ENCODE results near the gene FHIP1A. TPM values are rescaled to one million over a fixed set of nuclear protein-coding genes. Genes with fewer than 3 reads are reported as not detected.

The FHIP1A gene
- total and polyA plus RNA-seq, 2 of the 13 experiments (the other 11 are each of a cell fraction or from before 2014, with no cell fraction given) = 4.1 to 6.2 TPM

- TF ChIP-seq PHF21A (CRISPR knock-in tag; IDR thresholded peaks at IDR 0.05) (no peak), RNF2 (conservative IDR thresholded peaks at IDR 0.05; ENCODE audit: low read depth) (no peak), FOXC1 (CRISPR knock-in tag; IDR thresholded peaks at IDR 0.05; ENCODE audit: borderline replicate concordance) (peak; percentile 67; the same call in 1 of the 2 replicates), ZNF790 (CRISPR knock-in tag; IDR thresholded peaks at IDR 0.05; ENCODE audit: borderline replicate concordance) (no peak), ZFP1 (CRISPR knock-in tag; IDR thresholded peaks at IDR 0.05) (no peak), U2AF1 (optimal IDR thresholded peaks at IDR 0.05; ENCODE audit: low read depth, low read length) (peak; percentile 60)
Observed at GRCh38 chr4:151408380-151408629, 671 bp upstream of the FHIP1A start (continued).

GRCh38 chr4:151409470-151410313 lies 716 bp downstream of the FHIP1A start:
- H3K4me1 ChIP-seq (ENCODE audit: insufficient read depth, low read length) = peaks cover 41% of the 10 kb centered on the region
- intact Hi-C loops (cut with micrococcal nuclease; ENCODE audit: unreplicated experiment) = loop anchor here (5.0 kb wide), 1 partner anchor 47 kb away; no protein-coding TSS in a partner anchor
- ChIA-PET CTCF (ENCODE audit: low intra/inter-chr PET ratio, low total read pairs) (no interaction called here), POLR2A (interaction anchor here (2.1 kb wide), 1 partner anchor 85 kb away, joined by 11 read pairs; the partner anchor contains the start of gene SH3D19)
- 2% methylated on average over 24 of the region's 27 CpGs for WGBS (ENCODE audit: low lambda C conversion rate)
- no peak overlapping the region for H2AFZ ChIP-seq (ENCODE audit: low read length)
- peaks cover 10% of the 10 kb centered on the region for H3K79me2 ChIP-seq (ENCODE audit: insufficient read depth, low read length)
- FAIRE-seq (peak; percentile 84), ATAC-seq (peak; percentile 75), DNase-seq (ENCODE audit: low spot score) (peak; percentile 79)
- in situ Hi-C loops (cut with HindIII; ENCODE audit: extremely low pct_ligation_motif_present, low pct_unique_long_range_greater_than_20kb) = no loop called here
- peak overlapping the region; percentile 75 to 87 (median 77) for H3K4me3 ChIP-seq (replicated peaks in 1 of 3; ENCODE audit: insufficient read depth in 1 of 3, low read depth in 2 of 3, low read length in 3 of 3)
- no peaks in the 10 kb centered on the region for H3K36me3 ChIP-seq (replicated peaks in 1 of 2; ENCODE audit: control insufficient read depth in 1 of 2, insufficient read depth in 2 of 2, low read length in 2 of 2)
- H3K9me3 ChIP-seq (ENCODE audit: low read length) = no peaks in the 10 kb centered on the region
- peaks cover 3% of the 10 kb centered on the region; the same call in 1 of the 2 replicates for H4K20me1 ChIP-seq (ENCODE audit: insufficient read depth, low read length)
- peak overlapping the region; percentile 64 for H3K27ac ChIP-seq (ENCODE audit: extremely low read length, insufficient read depth, low read length)
- peak overlapping the region; percentile 60 for H3K9ac ChIP-seq (ENCODE audit: insufficient read depth, low read depth, low read length)
- no peaks in the 10 kb centered on the region; a peak in 1 of 5 replicates for H3K27me3 ChIP-seq (ENCODE audit: control insufficient read depth in 1 of 2, insufficient read depth in 2 of 2, low read length in 2 of 2)
- peak overlapping the region; percentile 73 for H3K4me2 ChIP-seq (ENCODE audit: low read depth, low read length)
- BruUV-seq (replicated peaks) = TSS peak; percentile 66
- TF ChIP-seq SMARCE1 (IDR thresholded peaks at IDR 0.05; ENCODE audit: borderline replicate concordance) (no peak), ZBTB43 (CRISPR knock-in tag; conservative IDR thresholded peaks at IDR 0.05) (peak; percentile 54; the same call in 1 of the 2 replicates), ZNF460 (CRISPR knock-in tag; IDR thresholded peaks at IDR 0.05; ENCODE audit: borderline replicate concordance) (no peak), ZEB1 (IDR thresholded peaks at IDR 0.05; ENCODE audit: insufficient replicate concordance, low read depth) (peak; percentile 55), CBX1 (IDR thresholded peaks at IDR 0.05; ENCODE audit: low read depth) (no peak), ZNF414 (CRISPR knock-in tag; IDR thresholded peaks at IDR 0.05) (no peak), ATF3 (CRISPR knock-in tag; IDR thresholded peaks at IDR 0.05) (no peak), FOXJ3 (CRISPR knock-in tag; IDR thresholded peaks at IDR 0.05; ENCODE audit: borderline replicate concordance) (no peak), ZNF672 (CRISPR knock-in tag; IDR thresholded peaks at IDR 0.05) (no peak), HDAC1 (CRISPR knock-in tag; IDR thresholded peaks at IDR 0.05) (no peak; the same call in 1 of the 2 replicates), GLMP (CRISPR knock-in tag; IDR thresholded peaks at IDR 0.05; ENCODE audit: borderline replicate concordance) (no peak), CBFB (CRISPR knock-in tag; IDR thresholded peaks at IDR 0.05) (no peak), MTA3 (CRISPR knock-in tag; IDR thresholded peaks at IDR 0.05) (no peak), SMYD3 (CRISPR knock-in tag; IDR thresholded peaks at IDR 0.05) (no peak; the same call in 1 of the 2 replicates), ZNF367 (CRISPR knock-in tag; IDR thresholded peaks at IDR 0.05; ENCODE audit: borderline replicate concordance) (no peak), ZNF256 (CRISPR knock-in tag; conservative IDR thresholded peaks at IDR 0.05) (no peak)

Measured in HepG2 (cell line).